Bone marrow (tissue), 2 donors: ENCODE measurements around the gene LNP1.

Experiments
- DNase-seq, 2 donors: peaks; one replicate each; lab custom pipeline; 2025; lab: John Stamatoyannopoulos, UW

Gene LNP1

DNA sequence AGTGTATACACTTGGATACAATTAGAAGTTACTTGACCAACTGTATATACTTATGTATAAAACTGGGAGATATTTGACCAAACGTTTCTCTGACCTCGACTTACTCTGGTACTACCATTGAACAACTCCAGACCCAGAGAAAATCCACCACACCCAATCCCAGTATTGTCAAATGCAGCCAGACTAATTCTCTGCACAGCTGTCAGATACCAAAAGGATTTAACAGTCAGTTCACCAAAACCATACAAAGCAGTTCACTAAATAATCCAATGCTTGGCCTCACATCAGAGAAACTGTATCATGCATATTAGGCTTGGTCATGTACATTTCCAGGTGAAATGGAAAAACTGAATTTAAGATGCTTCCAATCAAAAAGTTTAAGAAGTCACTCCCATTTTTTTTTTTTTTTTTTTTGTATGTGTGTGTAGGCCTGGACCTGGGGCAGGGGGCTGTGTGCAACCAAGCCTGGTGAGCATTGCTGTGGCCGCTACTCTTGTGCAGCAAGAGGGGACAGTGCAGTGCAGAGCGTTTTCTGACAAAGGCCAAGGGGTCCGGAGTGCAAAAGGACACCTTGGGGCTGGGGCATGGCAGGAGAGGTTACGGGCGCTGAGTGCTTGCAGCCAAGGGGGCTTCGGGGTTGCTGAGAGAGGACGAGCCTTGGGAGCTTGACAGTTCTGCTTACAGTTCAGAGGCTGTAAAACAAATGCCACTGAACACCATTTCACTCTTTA is 1.8 kb upstream of the LNP1 start:
- no peak for DNase-seq

DNA sequence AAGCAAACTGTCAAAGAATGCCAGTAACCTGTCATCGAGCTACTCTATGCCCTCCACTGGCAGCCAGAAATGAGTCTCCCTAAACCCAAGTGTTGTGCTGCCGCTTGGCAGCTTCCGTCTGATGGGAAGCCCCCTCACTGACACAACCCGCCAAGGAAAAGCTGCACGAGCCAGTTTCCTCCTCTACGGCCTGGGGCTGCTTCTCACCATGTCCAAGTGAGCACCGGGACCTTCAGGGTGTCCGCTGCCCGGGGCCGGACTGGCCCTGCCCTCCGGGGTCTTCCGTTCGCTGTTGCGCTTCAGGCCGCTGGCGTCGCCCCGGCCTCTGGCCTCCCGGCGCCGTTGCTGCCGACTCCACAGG is 940 bp upstream of the LNP1 start:
- DNase-seq: peak; percentile 14 to 39

DNA sequence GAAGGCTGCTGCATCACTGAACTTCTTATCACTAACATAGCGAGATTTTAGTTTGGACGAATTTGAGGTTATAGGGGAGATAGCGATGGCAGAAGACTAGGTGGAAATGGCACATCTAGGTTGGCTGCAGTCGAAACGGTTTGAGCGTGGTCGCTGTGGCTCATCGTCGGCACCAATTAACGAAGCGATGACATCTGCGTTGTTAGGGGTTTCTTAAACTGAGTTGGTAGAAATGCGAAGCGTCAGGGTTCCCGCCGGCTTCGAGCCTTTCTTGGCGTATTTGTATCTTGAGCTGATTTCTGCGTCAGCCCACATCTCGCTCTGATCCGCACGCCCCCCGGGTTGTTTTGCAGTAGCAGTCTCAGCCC is 319 bp downstream of the LNP1 start:
- DNase-seq: no peak

DNA sequence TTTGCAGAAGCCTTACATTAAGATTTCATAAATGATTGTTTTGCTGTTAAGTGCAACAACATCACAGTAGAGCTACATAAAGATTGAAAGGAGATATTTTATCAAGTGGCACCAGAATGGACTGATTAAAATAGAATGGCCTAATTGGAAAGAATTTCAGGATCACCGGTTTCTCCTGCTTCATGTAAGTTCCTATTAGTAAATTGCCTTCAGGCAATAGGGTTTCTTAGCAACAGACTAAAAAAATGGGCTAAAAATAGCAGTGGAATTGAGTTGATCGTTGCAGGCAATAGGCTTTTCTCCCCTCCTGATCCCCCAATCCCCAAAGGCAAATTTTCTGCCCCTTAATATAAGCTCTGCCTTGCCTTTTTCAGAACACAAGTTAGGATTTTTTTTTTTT is 917 bp downstream of the LNP1 start:
- no peak for DNase-seq

DNA sequence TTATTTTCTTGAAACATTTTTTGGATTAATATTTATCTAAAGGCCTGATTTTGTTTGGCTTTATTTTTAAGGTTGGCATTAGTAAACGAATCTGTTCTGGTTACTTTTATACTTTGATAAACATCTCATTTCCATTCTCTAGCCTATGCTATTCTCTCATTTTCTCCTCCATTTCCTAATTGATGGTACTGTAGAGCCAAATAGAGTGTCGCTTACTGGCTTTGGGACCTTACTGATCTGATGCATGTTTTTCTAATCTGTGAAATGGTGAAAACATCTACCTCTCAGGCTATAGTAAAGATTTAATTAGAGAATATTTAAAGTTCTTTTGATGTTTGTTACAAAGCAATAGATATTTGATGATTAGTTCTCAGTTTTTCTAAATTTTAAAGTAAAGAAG is 1.6 kb downstream of the LNP1 start:
- DNase-seq: no peak

DNA sequence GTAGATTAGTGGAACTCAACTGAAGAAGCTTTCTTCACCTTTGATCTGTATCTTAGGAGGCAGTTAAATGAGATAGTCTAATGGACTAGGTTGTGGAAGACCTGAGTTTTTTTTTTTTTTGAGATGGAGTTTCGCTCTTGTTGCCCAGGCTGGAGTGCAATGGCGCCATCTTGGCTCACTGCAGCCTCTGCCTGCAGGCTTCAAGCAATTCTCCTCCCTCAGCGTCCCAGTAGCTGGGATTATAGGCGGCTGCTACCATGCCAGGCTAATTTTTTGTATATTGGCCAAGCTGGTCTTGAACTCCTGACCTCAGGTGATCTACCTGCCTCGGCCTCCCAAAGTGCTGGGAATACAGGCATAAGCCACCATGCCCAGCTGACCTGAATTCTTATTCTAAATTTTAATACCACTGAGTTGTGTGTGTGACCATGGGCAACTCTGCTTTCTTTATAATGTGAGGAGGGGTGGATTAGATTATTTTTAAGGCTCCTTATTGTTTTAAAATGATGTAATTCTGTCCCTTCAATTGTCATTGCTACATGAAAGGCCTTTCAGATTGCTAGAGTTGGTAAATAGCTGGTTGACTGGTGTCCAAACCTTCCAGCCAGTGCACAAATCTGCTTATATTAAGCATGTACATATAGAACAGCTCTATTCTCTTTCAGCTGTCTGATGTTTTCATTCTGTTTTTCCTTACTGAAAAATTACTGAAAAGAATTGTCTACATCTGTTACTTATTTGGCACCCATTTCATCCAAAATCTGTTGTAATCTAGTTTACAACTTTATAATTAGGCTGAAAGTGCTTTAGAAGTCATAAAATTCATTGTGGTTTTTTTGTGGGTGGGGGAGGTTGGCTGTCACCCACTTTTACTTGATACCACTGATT is 2.3 kb downstream of the LNP1 start:
- no peak for DNase-seq

DNA sequence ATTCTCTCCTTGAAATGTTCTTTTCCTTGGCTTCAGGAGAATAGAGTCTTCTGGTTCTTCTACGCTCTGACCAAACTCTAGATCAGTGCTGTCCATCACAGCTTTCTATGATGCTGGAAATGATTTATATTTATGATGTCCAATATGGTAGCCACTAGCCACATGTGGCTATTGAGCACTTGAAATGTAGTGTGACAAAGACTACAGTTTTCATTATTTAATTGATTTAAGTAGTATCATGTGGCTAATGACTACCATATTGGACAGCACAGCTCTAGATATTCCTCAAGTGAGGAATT is 2.9 kb downstream of the LNP1 start:
- DNase-seq: no peak

DNA sequence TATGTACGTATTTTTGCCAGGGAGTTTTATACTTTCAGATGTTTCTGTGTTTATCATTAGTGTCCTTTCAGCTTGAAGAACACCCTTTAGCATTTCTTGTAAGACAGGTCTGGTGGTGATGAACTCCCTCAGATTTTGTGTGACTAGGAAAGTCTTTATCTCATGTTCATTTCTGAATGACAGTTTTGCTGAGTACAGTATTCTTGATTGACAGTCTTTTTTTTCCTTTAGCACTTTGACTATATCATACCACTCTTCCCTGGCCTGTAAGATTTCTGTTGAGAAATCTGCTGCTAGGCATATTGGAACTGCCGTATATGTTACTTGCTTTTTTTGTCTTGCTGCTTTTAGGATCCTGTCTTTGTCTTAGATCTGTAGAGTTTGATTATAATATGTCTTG is 5.8 kb downstream of the LNP1 start:
- DNase-seq: no peak

DNA sequence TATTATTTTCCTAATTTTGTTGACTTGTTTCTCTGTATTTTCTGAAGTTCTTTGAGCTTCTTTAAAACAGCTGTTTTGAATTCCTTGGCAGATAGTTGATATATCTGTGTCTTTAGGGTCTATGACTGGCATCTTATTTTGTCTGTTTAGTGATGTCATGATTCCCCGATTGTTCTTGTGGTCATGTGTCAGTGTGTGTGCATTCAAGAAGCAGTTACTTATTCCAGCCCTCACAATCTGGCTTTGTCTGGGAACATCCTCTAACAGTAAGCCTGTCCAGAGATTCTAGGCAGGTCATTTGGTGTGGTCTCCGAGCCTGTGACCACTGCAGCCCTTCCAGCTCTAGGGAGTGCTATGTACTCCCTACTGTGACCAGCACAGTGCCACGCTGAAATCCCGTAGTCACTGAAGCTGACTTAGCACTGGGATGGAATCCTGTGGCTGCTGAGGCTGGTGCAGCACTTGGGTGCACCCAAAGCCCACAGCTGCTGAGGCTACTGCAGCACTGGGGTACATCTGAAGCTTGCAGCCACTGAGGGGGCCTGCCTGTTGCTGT is 6.7 kb downstream of the LNP1 start:
- DNase-seq: no peak

DNA sequence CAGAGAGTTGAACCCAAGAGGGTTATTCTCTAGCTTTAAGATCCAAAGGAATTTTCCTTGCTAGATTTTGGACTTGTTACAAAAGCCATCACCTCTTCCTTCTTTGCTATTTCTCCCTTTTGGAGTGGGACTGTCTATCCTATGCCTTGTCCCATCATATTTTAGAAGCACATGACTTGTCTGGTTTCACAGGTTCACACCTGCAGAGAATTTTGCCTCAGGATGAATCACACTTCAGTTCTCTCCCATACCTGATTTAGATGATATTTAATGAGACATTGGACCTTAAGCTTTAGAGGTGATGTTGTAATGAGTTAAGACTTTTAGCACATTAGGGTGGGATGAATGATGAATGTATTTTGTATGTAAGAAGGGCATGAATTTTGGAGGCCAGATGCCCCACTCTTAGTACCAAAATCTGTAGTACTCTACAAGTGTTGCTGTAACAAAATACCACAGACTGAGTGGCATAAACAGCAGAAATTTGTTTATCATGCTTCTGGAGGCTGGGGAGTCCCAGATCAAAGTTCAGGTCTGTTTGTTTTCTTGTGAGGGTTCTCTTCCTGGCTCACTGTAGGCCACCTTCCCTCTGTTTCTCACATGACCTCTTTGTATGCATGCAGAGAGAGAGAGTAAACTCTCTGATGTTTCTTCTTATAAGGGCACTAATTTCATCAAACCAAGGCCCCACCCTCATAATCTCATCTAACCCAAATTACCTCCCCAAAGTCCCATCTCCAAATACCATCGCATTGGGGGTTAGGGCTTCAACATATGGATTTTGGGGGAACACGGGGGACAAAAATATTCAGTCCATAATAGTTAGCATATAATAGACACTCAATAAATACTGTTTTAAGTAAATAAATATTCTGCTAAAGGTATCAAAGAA is 10.0 kb downstream of the LNP1 start:
- no peak for DNase-seq

DNA sequence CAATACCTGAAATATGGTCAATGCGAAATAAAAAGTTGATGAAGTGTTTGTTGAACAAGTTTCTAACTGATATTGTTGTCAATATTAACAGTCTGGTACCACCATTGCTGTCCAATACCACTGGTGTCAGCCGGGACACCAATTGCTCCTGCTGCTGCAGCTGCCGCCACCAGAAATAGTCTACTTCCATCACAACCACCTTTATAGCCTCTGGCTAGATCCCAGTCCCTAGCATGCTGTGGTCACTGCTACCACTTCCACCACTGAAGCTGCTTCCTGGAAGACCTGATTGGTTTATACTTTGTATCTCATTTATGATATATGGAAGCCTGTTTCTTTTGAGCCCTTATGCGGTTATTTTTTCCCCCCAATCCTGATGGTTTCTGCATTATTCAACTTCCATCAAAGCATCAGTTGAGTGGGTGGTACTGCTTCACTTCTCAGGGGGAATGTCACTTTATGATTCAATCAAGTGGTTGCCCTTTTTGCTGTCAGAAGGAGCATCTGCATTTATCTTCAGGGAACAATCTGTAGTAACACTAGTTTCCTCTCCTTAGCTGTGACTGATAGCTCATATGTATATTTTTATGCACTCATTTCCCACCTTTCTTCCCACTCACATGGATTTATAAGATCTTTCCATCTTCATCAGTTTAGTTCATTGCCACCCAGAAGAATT is 11.7 kb downstream of the LNP1 start:
- DNase-seq: no peak

DNA sequence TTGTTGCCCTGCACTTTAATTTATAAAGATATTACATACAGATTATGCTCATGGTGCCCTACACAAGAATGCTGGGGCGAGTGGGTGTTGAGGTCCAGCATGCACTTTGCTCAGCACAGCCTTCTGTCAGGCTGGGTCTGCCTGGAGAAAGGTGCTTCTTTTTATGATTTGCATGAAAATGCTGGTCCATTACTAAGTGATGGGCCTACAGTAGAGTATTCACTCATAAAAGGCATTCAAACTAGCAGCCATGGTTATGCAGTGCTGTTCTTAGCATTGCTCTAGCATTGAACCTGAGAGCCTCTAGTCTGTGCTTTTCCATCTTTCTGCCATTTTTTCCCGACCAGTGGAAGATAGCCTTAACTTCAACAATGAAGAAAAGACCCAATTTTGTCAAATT is 12.3 kb downstream of the LNP1 start:
- no peak for DNase-seq

DNA sequence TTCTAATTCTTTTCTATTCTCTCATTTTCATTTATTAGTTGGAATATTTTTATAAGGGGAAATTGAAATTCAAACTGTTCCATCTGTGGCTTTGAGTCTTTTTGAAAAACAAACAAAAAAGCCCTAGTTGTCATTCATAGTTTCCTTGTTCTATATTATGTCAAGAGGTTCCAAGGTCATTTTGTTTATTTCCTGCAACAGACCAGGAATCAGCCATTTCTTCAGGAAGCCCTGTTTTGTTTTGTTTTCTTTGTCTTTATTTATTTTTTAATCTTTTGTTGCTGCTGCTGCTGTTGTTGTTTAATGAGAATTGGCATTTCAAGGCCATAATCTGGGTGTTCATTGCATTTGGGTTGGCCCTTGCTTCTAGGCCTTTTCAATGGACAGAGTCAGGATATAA is 14.8 kb downstream of the LNP1 start:
- no peak for DNase-seq

DNA sequence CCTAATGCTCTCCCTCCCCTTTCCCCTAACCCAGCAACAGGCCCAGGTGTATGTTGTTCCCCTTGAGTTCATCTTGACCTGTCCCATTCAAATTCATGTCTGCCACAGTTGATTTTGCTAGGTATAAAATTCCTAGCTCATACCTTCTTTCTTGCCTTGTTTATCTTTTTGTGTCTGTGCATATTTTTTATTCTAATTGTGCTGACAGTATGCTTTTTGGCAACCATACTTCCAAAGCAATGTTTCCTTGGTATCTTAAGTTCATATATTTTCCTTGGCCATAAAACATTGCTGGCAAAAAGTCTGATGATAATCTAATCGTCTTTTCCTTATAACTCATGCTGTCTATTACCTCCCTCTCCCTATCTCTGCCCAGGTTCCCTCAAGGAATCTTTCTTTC is 15.5 kb downstream of the LNP1 start:
- DNase-seq: no peak

DNA sequence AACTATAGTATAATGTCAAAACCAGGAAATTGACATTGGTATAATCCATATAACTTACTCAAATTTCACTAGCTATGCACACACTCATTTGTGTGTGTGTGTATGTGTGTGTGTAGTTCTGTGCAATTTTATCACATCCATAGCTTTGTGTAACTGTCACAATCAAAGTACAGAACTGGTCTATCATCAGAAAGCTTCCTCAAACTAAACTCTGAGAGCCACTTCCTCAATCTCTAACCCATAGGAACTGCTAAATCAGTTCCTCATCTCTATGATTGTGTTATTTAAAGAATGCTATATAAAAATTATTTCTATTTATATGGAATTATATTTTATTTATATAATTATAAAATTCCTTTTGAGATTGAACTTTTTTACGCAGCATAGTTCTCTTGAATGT is 18.1 kb downstream of the LNP1 start:
- DNase-seq: peak in 1 of 2 donors; percentile 2

DNA sequence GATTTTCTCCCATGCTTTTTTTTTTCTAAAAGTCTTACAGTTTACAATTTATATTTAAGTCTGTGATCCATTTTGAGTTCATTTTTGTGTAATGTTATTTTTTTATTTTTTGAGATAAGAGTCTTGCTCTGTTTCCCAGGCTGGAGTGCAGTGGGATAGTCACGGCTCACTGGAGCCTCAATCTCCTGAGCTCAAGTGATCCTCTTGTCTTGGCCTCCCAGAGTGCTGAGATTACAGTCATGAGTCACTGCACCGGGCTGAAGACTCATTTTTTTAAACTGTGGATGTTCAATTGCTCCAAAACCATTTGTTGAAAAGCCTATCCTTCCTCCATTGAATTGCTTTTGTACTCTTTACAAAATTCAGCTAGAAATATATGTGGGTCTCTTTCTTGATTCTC is 19.5 kb downstream of the LNP1 start:
- no peak for DNase-seq

DNA sequence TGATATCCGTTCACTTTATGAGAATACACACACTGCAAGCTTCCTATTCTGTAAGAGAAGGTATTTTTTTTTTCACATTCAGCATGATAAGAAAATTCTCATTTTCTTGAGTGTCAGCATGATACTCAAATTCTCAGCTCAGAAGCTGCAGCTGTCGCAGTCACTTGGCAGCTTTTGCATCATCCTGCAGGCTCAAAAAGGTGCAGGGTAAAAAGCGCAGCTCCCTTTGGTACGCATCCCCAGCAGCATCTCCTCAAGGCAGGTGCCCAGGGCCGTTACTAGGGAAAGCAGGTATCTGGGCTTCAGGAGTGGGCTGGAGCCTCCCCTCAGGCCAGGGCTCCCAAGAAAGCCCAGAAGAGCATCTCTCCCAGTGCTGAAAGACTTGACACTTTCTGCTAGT is 22.3 kb downstream of the LNP1 start:
- DNase-seq: no peak

DNA sequence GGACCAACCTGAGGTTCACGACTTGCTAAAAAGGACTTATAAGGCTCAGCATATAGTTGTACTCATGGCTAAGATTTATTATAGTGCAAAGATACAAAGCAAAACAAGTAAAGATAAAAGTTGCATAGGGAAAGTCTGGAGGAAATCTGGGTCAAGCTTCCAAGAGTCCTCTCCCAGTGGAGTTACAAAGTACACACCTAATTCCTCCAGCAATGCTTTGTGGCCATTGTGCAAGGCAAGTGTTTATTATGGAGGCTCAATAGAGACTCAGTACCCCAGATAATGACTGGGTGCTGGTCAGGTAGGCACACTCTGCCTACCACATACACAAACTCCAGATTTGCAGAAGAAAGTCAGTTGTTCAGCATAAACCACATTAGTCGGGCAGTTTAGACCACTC is 22.9 kb downstream of the LNP1 start:
- DNase-seq: no peak

DNA sequence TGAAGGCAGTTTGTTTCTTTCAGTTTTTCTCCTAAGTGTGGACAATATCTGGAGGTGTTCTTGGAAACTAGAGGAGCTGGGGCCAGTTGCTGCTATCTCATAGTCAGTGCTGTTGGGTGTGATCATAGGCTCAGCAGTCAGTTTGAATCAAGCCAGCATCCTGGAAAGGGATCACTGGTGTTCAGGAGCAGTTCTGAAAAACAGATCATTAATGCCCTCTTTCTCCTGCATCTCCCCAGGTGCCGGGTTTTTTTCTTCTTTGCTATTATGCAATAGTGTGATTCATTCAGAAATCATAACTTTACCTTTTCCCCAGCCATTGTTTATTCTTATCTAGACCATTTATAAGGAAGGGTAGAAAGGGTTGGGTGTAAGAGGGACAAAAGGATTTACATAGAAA is 24.0 kb downstream of the LNP1 start:
- DNase-seq: no peak

DNA sequence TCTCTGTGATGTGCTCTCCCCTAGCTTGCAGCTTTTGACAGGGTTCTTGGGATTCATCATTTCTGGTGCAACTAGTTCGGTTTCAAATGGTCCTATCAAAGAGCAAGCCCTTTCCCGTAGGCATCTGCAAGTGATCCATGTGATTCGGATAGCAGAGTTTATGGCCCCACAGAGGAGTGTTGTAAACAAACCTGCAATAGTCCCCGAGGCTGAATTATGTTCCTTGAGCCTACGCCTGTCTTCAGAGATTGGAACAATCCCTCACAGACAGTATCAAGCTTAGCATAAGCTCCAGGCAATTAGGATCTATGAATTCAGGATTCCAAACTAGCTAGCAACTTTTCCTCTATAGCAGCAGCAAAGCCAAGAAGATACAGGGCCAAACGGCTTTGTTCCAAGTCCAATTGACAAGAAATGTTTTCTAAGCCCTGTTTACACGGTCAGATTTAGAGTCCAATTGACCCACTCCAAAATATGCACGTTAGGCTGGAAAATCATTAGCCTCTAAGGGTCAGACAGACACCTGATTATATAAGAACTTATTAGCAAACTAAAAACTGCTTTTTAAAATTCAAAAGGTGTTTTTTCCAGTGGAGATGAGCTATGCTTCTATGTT is 24.8 kb downstream of the LNP1 start:
- no peak for DNase-seq

DNA sequence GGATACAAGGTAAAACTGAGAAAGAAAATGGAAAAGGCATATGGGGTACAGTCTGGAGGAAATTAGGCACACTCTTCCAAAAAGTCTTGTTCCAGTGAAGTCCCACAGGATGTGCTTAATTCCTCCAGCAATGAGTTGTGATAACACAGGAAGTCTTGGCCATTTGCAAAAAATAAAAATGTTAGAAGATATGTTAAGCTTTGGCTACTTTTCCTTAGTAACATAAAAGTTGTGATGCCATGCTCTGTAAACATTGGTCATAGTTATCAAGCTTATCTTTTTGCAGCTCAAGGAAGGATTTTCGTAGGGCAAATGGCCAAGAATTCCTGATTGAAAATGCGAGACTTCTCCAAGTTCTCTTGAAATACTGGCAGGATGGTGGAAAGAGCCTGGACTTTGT is 26.4 kb downstream of the LNP1 start:
- DNase-seq: no peak
